GM13976 (cell line): ENCODE data around the gene THAP7.

Source experiments
- DNase-seq: peaks from one replicate; pipeline ENCODE4 v3.0.0; 2012; ENCODE audit warnings: low spot score
- CTCF ChIP-seq: IDR thresholded peaks from 2 replicates; pipeline ENCODE4 v1.5.1; 2012; ENCODE audit warnings: borderline replicate concordance, mild to moderate bottlenecking; ENCODE audit not compliant: insufficient read depth; ENCODE audit errors: extremely low read depth, missing control alignments, control extremely low read depth
- in situ Hi-C: fragments of 300-500 bp; cut with MboI; formaldehyde crosslinking; loops from one replicate; pipeline ENCODE4 v1.12.0; 2022; ENCODE audit warnings: low sequenced_read_pairs, mixed read lengths, inconsistent platforms; ENCODE audit not compliant: unreplicated experiment

The THAP7 gene

GRCh38 chr22:20986365-20986764, 15.6 kb downstream of the THAP7 start:
- TF ChIP-seq CTCF = no peak
- DNase-seq = no peak
- in situ Hi-C loops = no loop called here

GRCh38 chr22:20985720-20986119, 16.2 kb downstream of the THAP7 start:
- TF ChIP-seq CTCF = no peak
- no peak for DNase-seq

GRCh38 chr22:20983081-20983771, 18.7 kb downstream of the THAP7 start:
- DNase-seq = no peak
- no peak for TF ChIP-seq CTCF
- in situ Hi-C loops = no loop called here

More at GRCh38 chr22:20985720-20986119, 16.2 kb downstream of the THAP7 start:
- in situ Hi-C loops = no loop called here

GRCh38 chr22:20982563-20982882, 19.4 kb downstream of the THAP7 start:
- TF ChIP-seq CTCF = no peak
- DNase-seq = no peak
- in situ Hi-C loops = no loop called here

GRCh38 chr22:20981787-20982562, 19.9 kb downstream of the THAP7 start, which contains the start of gene LZTR1:
LZTR1 (plus strand) TSS chr22:20982297; CDS start chr22:20982372, 75 bp downstream.
- DNase-seq = peak; percentile 92
- peak; percentile 56 for TF ChIP-seq CTCF
- in situ Hi-C loops = no loop called here

- TF ChIP-seq CTCF = no peak
- no peak for DNase-seq
- in situ Hi-C loops = no loop called here
Measured at GRCh38 chr22:20980938-20981722, 20.8 kb downstream of the THAP7 start.
